ENCODE measurements around the gene HCN2. TPM values are rescaled to one million over a fixed set of nuclear protein-coding genes. Genes with fewer than 3 reads are reported as not detected.

The HCN2 gene
- total and polyA plus RNA-seq, 9 of the 15 experiments (the other 6 are each of a cell fraction or from before 2014, with no cell fraction given): 0.29 to 4.2 (median 0.82) TPM; not detected in 2

GRCh38 chr19:588741-589692 is 664 bp upstream of the HCN2 start (continued):
- TF ChIP-seq GTF2F1 (IDR thresholded peaks at IDR 0.05; ENCODE audit: low read depth, low read length): no peak
- TF ChIP-seq, protein P1, sequence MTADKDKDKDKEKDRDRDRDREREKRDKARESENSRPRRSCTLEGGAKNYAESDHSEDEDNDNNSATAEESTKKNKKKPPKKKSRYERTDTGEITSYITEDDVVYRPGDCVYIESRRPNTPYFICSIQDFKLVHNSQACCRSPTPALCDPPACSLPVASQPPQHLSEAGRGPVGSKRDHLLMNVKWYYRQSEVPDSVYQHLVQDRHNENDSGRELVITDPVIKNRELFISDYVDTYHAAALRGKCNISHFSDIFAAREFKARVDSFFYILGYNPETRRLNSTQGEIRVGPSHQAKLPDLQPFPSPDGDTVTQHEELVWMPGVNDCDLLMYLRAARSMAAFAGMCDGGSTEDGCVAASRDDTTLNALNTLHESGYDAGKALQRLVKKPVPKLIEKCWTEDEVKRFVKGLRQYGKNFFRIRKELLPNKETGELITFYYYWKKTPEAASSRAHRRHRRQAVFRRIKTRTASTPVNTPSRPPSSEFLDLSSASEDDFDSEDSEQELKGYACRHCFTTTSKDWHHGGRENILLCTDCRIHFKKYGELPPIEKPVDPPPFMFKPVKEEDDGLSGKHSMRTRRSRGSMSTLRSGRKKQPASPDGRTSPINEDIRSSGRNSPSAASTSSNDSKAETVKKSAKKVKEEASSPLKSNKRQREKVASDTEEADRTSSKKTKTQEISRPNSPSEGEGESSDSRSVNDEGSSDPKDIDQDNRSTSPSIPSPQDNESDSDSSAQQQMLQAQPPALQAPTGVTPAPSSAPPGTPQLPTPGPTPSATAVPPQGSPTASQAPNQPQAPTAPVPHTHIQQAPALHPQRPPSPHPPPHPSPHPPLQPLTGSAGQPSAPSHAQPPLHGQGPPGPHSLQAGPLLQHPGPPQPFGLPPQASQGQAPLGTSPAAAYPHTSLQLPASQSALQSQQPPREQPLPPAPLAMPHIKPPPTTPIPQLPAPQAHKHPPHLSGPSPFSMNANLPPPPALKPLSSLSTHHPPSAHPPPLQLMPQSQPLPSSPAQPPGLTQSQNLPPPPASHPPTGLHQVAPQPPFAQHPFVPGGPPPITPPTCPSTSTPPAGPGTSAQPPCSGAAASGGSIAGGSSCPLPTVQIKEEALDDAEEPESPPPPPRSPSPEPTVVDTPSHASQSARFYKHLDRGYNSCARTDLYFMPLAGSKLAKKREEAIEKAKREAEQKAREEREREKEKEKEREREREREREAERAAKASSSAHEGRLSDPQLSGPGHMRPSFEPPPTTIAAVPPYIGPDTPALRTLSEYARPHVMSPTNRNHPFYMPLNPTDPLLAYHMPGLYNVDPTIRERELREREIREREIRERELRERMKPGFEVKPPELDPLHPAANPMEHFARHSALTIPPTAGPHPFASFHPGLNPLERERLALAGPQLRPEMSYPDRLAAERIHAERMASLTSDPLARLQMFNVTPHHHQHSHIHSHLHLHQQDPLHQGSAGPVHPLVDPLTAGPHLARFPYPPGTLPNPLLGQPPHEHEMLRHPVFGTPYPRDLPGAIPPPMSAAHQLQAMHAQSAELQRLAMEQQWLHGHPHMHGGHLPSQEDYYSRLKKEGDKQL (CRISPR knock-in tag; IDR thresholded peaks at IDR 0.05; ENCODE audit: borderline replicate concordance): no peak
- TF ChIP-seq ZNF589 (CRISPR knock-in tag; IDR thresholded peaks at IDR 0.05; ENCODE audit: low read depth): no peak
- TF ChIP-seq, protein P2, sequence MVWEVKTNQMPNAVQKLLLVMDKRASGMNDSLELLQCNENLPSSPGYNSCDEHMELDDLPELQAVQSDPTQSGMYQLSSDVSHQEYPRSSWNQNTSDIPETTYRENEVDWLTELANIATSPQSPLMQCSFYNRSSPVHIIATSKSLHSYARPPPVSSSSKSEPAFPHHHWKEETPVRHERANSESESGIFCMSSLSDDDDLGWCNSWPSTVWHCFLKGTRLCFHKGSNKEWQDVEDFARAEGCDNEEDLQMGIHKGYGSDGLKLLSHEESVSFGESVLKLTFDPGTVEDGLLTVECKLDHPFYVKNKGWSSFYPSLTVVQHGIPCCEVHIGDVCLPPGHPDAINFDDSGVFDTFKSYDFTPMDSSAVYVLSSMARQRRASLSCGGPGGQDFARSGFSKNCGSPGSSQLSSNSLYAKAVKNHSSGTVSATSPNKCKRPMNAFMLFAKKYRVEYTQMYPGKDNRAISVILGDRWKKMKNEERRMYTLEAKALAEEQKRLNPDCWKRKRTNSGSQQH (CRISPR knock-in tag; IDR thresholded peaks at IDR 0.05): no peak
- TF ChIP-seq SMAD1 (IDR thresholded peaks at IDR 0.05; ENCODE audit: low read depth, low read length, partially characterized antibody): no peak
- no peak for TF ChIP-seq SRSF7 (optimal IDR thresholded peaks at IDR 0.05; ENCODE audit: low read depth, low read length)
- no peak for TF ChIP-seq XRCC5 (IDR thresholded peaks at IDR 0.05; ENCODE audit: low read depth, low read length)
- TF ChIP-seq PCBP2 (IDR thresholded peaks at IDR 0.05; ENCODE audit: low read depth, low read length, poor library complexity, severe bottlenecking): no peak
- TF ChIP-seq ZNF274 (IDR thresholded peaks at IDR 0.05; ENCODE audit: borderline replicate concordance, low read depth, low read length): no peak
- no peak for TF ChIP-seq HMGXB4 (CRISPR knock-in tag; IDR thresholded peaks at IDR 0.05)
- TF ChIP-seq ESRRA (IDR thresholded peaks at IDR 0.05; ENCODE audit: borderline replicate concordance, low read depth): peak; percentile 91
- no peak for TF ChIP-seq MXI1 (IDR thresholded peaks at IDR 0.05; ENCODE audit: low read depth, low read length)
- TF ChIP-seq, protein P3, sequence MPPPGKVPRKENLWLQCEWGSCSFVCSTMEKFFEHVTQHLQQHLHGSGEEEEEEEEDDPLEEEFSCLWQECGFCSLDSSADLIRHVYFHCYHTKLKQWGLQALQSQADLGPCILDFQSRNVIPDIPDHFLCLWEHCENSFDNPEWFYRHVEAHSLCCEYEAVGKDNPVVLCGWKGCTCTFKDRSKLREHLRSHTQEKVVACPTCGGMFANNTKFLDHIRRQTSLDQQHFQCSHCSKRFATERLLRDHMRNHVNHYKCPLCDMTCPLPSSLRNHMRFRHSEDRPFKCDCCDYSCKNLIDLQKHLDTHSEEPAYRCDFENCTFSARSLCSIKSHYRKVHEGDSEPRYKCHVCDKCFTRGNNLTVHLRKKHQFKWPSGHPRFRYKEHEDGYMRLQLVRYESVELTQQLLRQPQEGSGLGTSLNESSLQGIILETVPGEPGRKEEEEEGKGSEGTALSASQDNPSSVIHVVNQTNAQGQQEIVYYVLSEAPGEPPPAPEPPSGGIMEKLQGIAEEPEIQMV (tag; conservative IDR thresholded peaks at IDR 0.05; ENCODE audit: low read depth): no peak
